Body of pancreas (tissue), 4 donors: ENCODE data around the gene SHOC2.

Experiments used
- POLR2A ChIP-seq, 3 donors: fragments of 450-650 bp; IDR thresholded peaks; one replicate each; pipeline ENCODE4 v1.6.1; 2016; ENCODE audit warnings: antibody characterized with exemption in 3 of 3, mild to moderate bottlenecking in 2 of 3
- TF ChIP-seq, protein P1 (sequence below), 7 experiments: fragments of 450-650 bp in 4 of 7; fragments of 200-600 bp in 3 of 7; sonication (generic) in 3 of 7; IDR thresholded peaks; one replicate each; pipeline ENCODE4 v1.5.1; 2016 to 2019; ENCODE audit warnings: antibody characterized with exemption in 7 of 7

DNA sequence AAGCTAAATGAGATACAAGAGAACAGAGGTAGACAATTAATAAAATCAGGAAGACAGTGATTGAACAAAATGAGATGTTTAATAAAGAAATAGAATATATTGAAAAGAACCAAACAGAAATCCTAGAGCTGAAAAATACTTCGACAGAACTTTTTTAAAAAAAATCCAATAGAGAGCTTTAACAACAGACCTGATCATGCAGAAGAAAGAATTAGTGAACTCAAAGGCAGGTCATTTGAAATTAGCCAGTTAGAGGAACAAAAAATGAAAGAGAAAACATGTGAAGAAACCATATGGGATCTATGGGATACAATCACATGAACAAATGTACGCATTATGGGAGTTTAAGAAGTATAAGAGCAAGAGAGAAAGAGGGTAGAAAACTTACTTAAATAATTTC lies 120.1 kb downstream of the SHOC2 start:
- TF ChIP-seq, protein P1, sequence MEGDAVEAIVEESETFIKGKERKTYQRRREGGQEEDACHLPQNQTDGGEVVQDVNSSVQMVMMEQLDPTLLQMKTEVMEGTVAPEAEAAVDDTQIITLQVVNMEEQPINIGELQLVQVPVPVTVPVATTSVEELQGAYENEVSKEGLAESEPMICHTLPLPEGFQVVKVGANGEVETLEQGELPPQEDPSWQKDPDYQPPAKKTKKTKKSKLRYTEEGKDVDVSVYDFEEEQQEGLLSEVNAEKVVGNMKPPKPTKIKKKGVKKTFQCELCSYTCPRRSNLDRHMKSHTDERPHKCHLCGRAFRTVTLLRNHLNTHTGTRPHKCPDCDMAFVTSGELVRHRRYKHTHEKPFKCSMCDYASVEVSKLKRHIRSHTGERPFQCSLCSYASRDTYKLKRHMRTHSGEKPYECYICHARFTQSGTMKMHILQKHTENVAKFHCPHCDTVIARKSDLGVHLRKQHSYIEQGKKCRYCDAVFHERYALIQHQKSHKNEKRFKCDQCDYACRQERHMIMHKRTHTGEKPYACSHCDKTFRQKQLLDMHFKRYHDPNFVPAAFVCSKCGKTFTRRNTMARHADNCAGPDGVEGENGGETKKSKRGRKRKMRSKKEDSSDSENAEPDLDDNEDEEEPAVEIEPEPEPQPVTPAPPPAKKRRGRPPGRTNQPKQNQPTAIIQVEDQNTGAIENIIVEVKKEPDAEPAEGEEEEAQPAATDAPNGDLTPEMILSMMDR (IDR thresholded peaks at IDR 0.05) = no peak
- TF ChIP-seq POLR2A (IDR thresholded peaks at IDR 0.05) = no peak
